22Rv1 (cell line): ENCODE data around the gene KLK3.

Source experiments
- H3K27ac ChIP-seq: fragments of 450-650 bp; 2 replicates; pipeline ENCODE4 v1.5.1; 2017
- CTCF ChIP-seq: fragments of 450-650 bp; IDR thresholded peaks from 2 replicates; pipeline ENCODE4 v1.5.1; 2017; ENCODE audit warnings: mild to moderate bottlenecking
- ZFX ChIP-seq: fragments of 450-650 bp; IDR thresholded peaks from 2 replicates; pipeline ENCODE4 v1.6.1; 2017; ENCODE audit warnings: antibody characterized with exemption, borderline replicate concordance

Gene KLK3

GRCh38 chr19:50823389-50824042, 31.2 kb upstream of the KLK3 start, which contains the start of gene KLK1:
KLK1 (minus strand) TSS chr19:50823787; CDS start chr19:50823748, 39 bp downstream.
- no peak for TF ChIP-seq ZFX
- no peak for TF ChIP-seq CTCF
- peak within 1 kb of the TSS; percentile 18; the same call in 1 of the 2 replicates for H3K27ac ChIP-seq

- no peak for TF ChIP-seq ZFX
- TF ChIP-seq CTCF = no peak
- no peak overlapping the region for H3K27ac ChIP-seq
Observed at GRCh38 chr19:50826492-50827240, 28.0 kb upstream of the KLK3 start.

GRCh38 chr19:50827476-50827875, 27.2 kb upstream of the KLK3 start:
- TF ChIP-seq CTCF = no peak
- no peak for TF ChIP-seq ZFX
- no peak overlapping the region for H3K27ac ChIP-seq

GRCh38 chr19:50829801-50830200, 24.9 kb upstream of the KLK3 start:
- no peak for TF ChIP-seq ZFX
- TF ChIP-seq CTCF = no peak
- H3K27ac ChIP-seq = 0 out of 2 replicates have a peak overlapping the region, but pooled peaks have one; percentile 18

GRCh38 chr19:50830266-50831025, 24.3 kb upstream of the KLK3 start:
- no peak overlapping the region for H3K27ac ChIP-seq
- TF ChIP-seq CTCF (no peak), ZFX (no peak)

- 0 out of 2 replicates have a peak overlapping the region, but pooled peaks have one; percentile 5 for H3K27ac ChIP-seq
Observed at GRCh38 chr19:50831026-50831396, 23.7 kb upstream of the KLK3 start.

More at GRCh38 chr19:50831026-50831396, 23.7 kb upstream of the KLK3 start:
- no peak for TF ChIP-seq ZFX
- TF ChIP-seq CTCF = no peak
